Camera-type eye (tissue), 1 donor: ENCODE results near the gene MTA2. TPM values are rescaled to one million over a fixed set of nuclear protein-coding genes. Genes with fewer than 3 reads are reported as not detected.

ENCODE experiments used
- total RNA-seq: library from RNA; depleted of rRNA; stranded (reverse); fragments of >200 nt; gene quantifications from one replicate; pipeline ENCODE4 v1.2.3, GENCODE V29; 2014

The MTA2 gene
- total RNA-seq = 81.5 TPM

GRCh38 chr11:62601372-62602140 lies at the start of gene MTA2:
MTA2 (minus strand) TSS chr11:62601865; CDS start chr11:62601450, 415 bp downstream.

GRCh38 chr11:62645946-62646824 lies 44.5 kb upstream of the MTA2 start, which contains the start of gene GANAB:
GANAB (minus strand) TSS chr11:62646613; CDS start chr11:62646599, 14 bp downstream.

GRCh38 chr11:62621567-62622470 lies 20.2 kb upstream of the MTA2 start, which contains the start of gene B3GAT3:
B3GAT3 (minus strand) TSS chr11:62621986; CDS start chr11:62621947, 39 bp downstream.

GRCh38 chr11:62612366-62613290 lies 11.0 kb upstream of the MTA2 start, which contains the start of the genes EML3 and ROM1:
EML3 (minus strand) TSS chr11:62612775; CDS start chr11:62612457, 318 bp downstream.
ROM1 (plus strand) TSS chr11:62613257; CDS start chr11:62613282, 25 bp downstream.

GRCh38 chr11:62591448-62592145 lies 10.1 kb downstream of the MTA2 start, which contains the start of gene TUT1:
TUT1 (minus strand) TSS chr11:62591523; CDS start chr11:62591485, 38 bp downstream.

GRCh38 chr11:62573592-62574362 lies 27.9 kb downstream of the MTA2 start, which contains the start of gene EEF1G:
EEF1G (minus strand) TSS chr11:62573891; CDS start chr11:62573842, 49 bp downstream.

GRCh38 chr11:62546244-62546928 lies 55.3 kb downstream of the MTA2 start, which contains the start of gene AHNAK:
AHNAK (minus strand) TSS chr11:62546806; CDS start chr11:62536098, 10,708 bp downstream.

Other genes with a start within 250 kb of the MTA2 start
- gene SCGB1A1, start 182.8 kb downstream of the MTA2 start, total RNA-seq = not detected
- 410 TPM for gene AHNAK, start 55.1 kb downstream of the MTA2 start, total RNA-seq
- gene EEF1G, start 28.0 kb downstream of the MTA2 start, total RNA-seq = 1,400 TPM
- 13.4 TPM for gene TUT1, start 10.3 kb downstream of the MTA2 start, total RNA-seq
- 43.8 TPM for gene EML3, start 10.9 kb upstream of the MTA2 start, total RNA-seq
- 86.4 TPM for gene ROM1, start 11.4 kb upstream of the MTA2 start, total RNA-seq
- gene B3GAT3, start 20.1 kb upstream of the MTA2 start, total RNA-seq = 36.8 TPM
- gene GANAB, start 44.7 kb upstream of the MTA2 start, total RNA-seq = 175 TPM
- gene INTS5, start 51.4 kb upstream of the MTA2 start, total RNA-seq = 22.4 TPM
- gene C11orf98, start 63.3 kb upstream of the MTA2 start, total RNA-seq = 29.7 TPM
- gene CSKMT, start 63.4 kb upstream of the MTA2 start, total RNA-seq = 4.7 TPM
- 6.5 TPM for gene UQCC3, start 69.8 kb upstream of the MTA2 start, total RNA-seq
- 6.0 TPM for gene LBHD1, start 70.4 kb upstream of the MTA2 start, total RNA-seq
- 88.9 TPM for gene UBXN1, start 77.2 kb upstream of the MTA2 start, total RNA-seq
- 12.4 TPM for gene LRRN4CL, start 87.7 kb upstream of the MTA2 start, total RNA-seq
- 44.1 TPM for gene BSCL2, start 105.6 kb upstream of the MTA2 start, total RNA-seq
- gene GNG3, start 105.8 kb upstream of the MTA2 start, total RNA-seq = 3.0 TPM
- 27.4 TPM for gene HNRNPUL2, start 125.6 kb upstream of the MTA2 start, total RNA-seq
- gene TTC9C, start 126.6 kb upstream of the MTA2 start, total RNA-seq = 19.2 TPM
- 15.2 TPM for gene ZBTB3, start 152.3 kb upstream of the MTA2 start, total RNA-seq
- gene POLR2G, start 159.7 kb upstream of the MTA2 start, total RNA-seq = 58.8 TPM
- 20.5 TPM for gene TAF6L, start 169.5 kb upstream of the MTA2 start, total RNA-seq
- gene TMEM179B, start 185.5 kb upstream of the MTA2 start, total RNA-seq = 20.0 TPM
- 19.8 TPM for gene TMEM223, start 190.1 kb upstream of the MTA2 start, total RNA-seq
- 67.8 TPM for gene NXF1, start 203.6 kb upstream of the MTA2 start, total RNA-seq
- gene STX5, start 230.2 kb upstream of the MTA2 start, total RNA-seq = 38.0 TPM
- gene TEX54, start 231.0 kb upstream of the MTA2 start, total RNA-seq = not detected
- gene WDR74, start 237.7 kb upstream of the MTA2 start, total RNA-seq = 25.9 TPM